Fibroblast of lung (primary cell): ENCODE results near the gene PPP1R9A. TPM values are rescaled to one million over a fixed set of nuclear protein-coding genes. Genes with fewer than 3 reads are reported as not detected.
A peak's percentile ranks its signal among the peaks of the same experiment; 100 is the strongest.

Experiments used
- DNase-seq, 2 donors: peaks; one replicate each; pipeline versions ENCODE4 v3.0.0 to v3.0.0-alpha.2; 2010; ENCODE audit warnings: low read depth in 2 of 2
- H2AFZ ChIP-seq: 2 replicates; pipeline ENCODE4 v1.5.1; 2012; ENCODE audit warnings: low read length, control low read depth, inconsistent platforms
- H3K27ac ChIP-seq: 2 replicates; pipeline ENCODE4 v1.5.1; 2011; ENCODE audit warnings: low read length, control low read depth; ENCODE audit not compliant: insufficient read depth
- H3K27me3 ChIP-seq: 2 replicates; pipeline ENCODE4 v1.5.1; 2011; ENCODE audit warnings: mild to moderate bottlenecking, low read length; ENCODE audit not compliant: control insufficient read depth, insufficient read depth
- H3K36me3 ChIP-seq: 2 replicates; pipeline ENCODE4 v1.5.1; 2011; ENCODE audit warnings: low read length; ENCODE audit not compliant: control insufficient read depth, insufficient read depth
- H3K4me1 ChIP-seq: 2 replicates; pipeline ENCODE4 v1.5.1; 2011; ENCODE audit warnings: low read length; ENCODE audit not compliant: control insufficient read depth, insufficient read depth; ENCODE audit errors: extremely low read depth
- H3K4me2 ChIP-seq: 2 replicates; pipeline ENCODE4 v1.5.1; 2011; ENCODE audit warnings: low read length, control low read depth; ENCODE audit not compliant: insufficient read depth; ENCODE audit errors: extremely low read depth
- H3K4me3 ChIP-seq, 4 experiments: fragments of 200-600 bp in 1 of 4; sonication (generic) in 1 of 4; replicated peaks in 1 of 4; 2 replicates each; pipeline ENCODE4 v1.5.1; 2011 to 2016; ENCODE audit warnings: low read length in 4 of 4, low read depth in 3 of 4, mild to moderate bottlenecking in 3 of 4, control low read depth in 2 of 4, inconsistent platforms in 1 of 4, mixed read lengths in 1 of 4; ENCODE audit not compliant: insufficient read depth in 1 of 4; ENCODE audit errors: control extremely low read depth in 1 of 4
- H3K79me2 ChIP-seq: 2 replicates; pipeline ENCODE4 v1.5.1; 2012; ENCODE audit warnings: mild to moderate bottlenecking, low read length, inconsistent platforms; ENCODE audit not compliant: control insufficient read depth, insufficient read depth
- H3K9ac ChIP-seq: 2 replicates; pipeline ENCODE4 v1.5.1; 2011; ENCODE audit warnings: mild to moderate bottlenecking, low read length, control low read depth; ENCODE audit not compliant: insufficient read depth
- H3K9me3 ChIP-seq: 2 replicates; pipeline ENCODE4 v1.5.1; 2012; ENCODE audit warnings: low read depth, low read length; ENCODE audit not compliant: control insufficient read depth, insufficient read depth
- H4K20me1 ChIP-seq: 2 replicates; pipeline ENCODE4 v1.5.1; 2011; ENCODE audit warnings: low read length; ENCODE audit not compliant: control insufficient read depth, insufficient read depth; ENCODE audit errors: extremely low read depth
- EZH2 ChIP-seq: IDR thresholded peaks from 2 replicates; pipeline ENCODE4 v1.5.1; 2012; ENCODE audit warnings: low read length, control low read depth, mild to moderate bottlenecking; ENCODE audit errors: missing control alignments
- polyA plus RNA-seq, 2 donors: library from polyadenylated mRNA; depleted of rRNA in 1 of 2; stranded (reverse) in 1 of 2; unstranded in 1 of 2; fragments of >200 nt; gene quantifications; 2 replicates each; pipeline ENCODE4 v1.2.1, GENCODE V29; 2011 to 2012; ENCODE audit warnings: missing spikeins in 1 of 2
- total RNA-seq: library from RNA; depleted of rRNA; stranded (reverse); fragments of >200 nt; gene quantifications from 2 replicates; pipeline ENCODE4 v1.2.1, GENCODE V29; 2014
- TF ChIP-seq, protein P1 (sequence below), 2 donors: IDR thresholded peaks in 1 of 2; conservative IDR thresholded peaks in 1 of 2; 1 replicate in 1 of 2; 2 replicates in 1 of 2; pipeline ENCODE4 v1.5.1; 2011 to 2012; ENCODE audit warnings: low read length in 2 of 2, control low read depth in 1 of 2, inconsistent platforms in 1 of 2, low read depth in 1 of 2, mild to moderate bottlenecking in 1 of 2

The PPP1R9A gene
- total and polyA plus RNA-seq, 2 donors (not counting 1 experiment from before 2014, with no cell fraction given) = 0.68 to 3.3 TPM

DNA sequence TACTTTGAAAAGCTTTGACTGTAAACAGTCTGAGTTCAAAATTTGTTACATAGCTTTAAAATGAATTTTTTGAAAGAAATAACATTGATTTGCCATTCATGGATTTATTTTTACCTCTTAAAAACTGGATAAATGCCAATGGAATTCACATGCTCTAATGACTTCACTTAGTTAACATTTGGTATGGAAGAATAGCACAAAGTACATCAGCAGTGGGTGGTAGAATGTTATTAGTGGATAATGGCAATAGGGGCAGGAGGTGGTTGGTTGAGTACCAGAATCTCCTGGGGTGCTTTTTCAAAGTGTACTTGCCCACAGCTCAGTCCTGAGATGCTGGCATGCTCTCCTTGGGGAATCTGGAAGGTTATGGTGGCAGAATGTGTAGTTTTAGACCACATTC is 4.7 kb downstream of the PPP1R9A start:
- Histone ChIP-seq H3K4me1 (no peaks in the 10 kb centered on the region), H3K4me2 (no peak overlapping the region), H2AFZ (no peak overlapping the region), H4K20me1 (no peaks in the 10 kb centered on the region), H3K27me3 (peaks cover 4% of the 10 kb centered on the region), H3K4me3 (no peak overlapping the region), H3K27ac (no peak overlapping the region), H3K79me2 (no peaks in the 10 kb centered on the region), H3K9me3 (no peaks in the 10 kb centered on the region), H3K9ac (no peak overlapping the region), H3K36me3 (no peaks in the 10 kb centered on the region)
- DNase-seq = peak in 1 of 2 donors; percentile 3
- TF ChIP-seq EZH2 = no peak
- TF ChIP-seq, protein P1, sequence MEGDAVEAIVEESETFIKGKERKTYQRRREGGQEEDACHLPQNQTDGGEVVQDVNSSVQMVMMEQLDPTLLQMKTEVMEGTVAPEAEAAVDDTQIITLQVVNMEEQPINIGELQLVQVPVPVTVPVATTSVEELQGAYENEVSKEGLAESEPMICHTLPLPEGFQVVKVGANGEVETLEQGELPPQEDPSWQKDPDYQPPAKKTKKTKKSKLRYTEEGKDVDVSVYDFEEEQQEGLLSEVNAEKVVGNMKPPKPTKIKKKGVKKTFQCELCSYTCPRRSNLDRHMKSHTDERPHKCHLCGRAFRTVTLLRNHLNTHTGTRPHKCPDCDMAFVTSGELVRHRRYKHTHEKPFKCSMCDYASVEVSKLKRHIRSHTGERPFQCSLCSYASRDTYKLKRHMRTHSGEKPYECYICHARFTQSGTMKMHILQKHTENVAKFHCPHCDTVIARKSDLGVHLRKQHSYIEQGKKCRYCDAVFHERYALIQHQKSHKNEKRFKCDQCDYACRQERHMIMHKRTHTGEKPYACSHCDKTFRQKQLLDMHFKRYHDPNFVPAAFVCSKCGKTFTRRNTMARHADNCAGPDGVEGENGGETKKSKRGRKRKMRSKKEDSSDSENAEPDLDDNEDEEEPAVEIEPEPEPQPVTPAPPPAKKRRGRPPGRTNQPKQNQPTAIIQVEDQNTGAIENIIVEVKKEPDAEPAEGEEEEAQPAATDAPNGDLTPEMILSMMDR (conservative IDR thresholded peaks at IDR 0.05 in 1 of 2, IDR thresholded peaks at IDR 0.05 in 1 of 2; ENCODE audit: low read depth in 1 of 2, low read length in 2 of 2) = no peak

DNA sequence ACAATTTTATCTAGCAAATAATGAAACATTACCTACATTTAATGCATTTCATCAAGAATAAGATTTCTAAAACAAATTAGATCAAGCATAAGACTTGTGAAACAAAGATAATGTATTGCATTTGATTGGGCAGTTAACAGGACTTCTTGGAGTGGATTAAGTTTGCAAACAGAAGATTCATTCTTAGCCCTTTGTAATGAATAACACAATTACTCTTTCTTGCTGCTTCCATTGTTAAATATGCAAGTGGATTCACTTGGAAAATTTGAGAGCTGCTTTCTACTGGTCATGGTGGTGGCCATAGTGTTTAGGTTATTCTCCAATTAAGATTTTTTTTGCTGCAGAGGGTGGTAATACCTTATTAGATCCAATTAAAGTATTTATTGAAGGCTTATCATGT is 6.0 kb downstream of the PPP1R9A start:
- H3K9ac ChIP-seq = no peak overlapping the region
- H3K27me3 ChIP-seq = peaks cover 4% of the 10 kb centered on the region
- no peak overlapping the region for H3K4me3 ChIP-seq
- no peak overlapping the region for H3K27ac ChIP-seq
- no peaks in the 10 kb centered on the region for H3K4me1 ChIP-seq
- H4K20me1 ChIP-seq = no peaks in the 10 kb centered on the region
- H3K9me3 ChIP-seq = no peaks in the 10 kb centered on the region
- H3K79me2 ChIP-seq = no peaks in the 10 kb centered on the region
- no peak for TF ChIP-seq EZH2
- no peak overlapping the region for H3K4me2 ChIP-seq
- no peak for DNase-seq
- no peak overlapping the region for H2AFZ ChIP-seq
- H3K36me3 ChIP-seq = no peaks in the 10 kb centered on the region

DNA sequence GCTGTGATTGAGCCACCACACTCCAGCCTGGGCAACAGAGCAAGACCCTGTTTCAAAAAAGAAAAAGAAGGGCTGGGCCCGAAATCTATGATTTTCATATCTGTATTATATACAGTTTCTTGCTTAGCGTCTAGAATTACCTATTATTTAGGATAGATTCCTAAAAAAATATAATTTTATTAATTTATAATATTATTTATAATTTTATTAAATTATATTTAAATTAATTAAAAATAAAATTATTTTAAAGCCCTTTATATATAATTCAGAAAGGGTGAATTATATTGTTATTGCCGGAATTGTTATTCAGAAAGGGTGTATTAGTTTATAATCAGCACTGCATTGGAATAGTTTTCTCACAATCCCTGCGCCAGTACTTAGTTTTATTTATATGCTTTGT is 14.5 kb downstream of the PPP1R9A start:
- Histone ChIP-seq H3K9ac (no peak overlapping the region), H3K27ac (no peak overlapping the region), H4K20me1 (no peaks in the 10 kb centered on the region), H3K36me3 (no peaks in the 10 kb centered on the region), H3K9me3 (no peaks in the 10 kb centered on the region), H3K27me3 (no peaks in the 10 kb centered on the region), H3K4me3 (no peak overlapping the region), H3K79me2 (no peaks in the 10 kb centered on the region), H3K4me1 (no peaks in the 10 kb centered on the region), H3K4me2 (no peak overlapping the region), H2AFZ (no peak overlapping the region)
- no peak for TF ChIP-seq EZH2
- TF ChIP-seq, protein P1 (conservative IDR thresholded peaks at IDR 0.05 in 1 of 2, IDR thresholded peaks at IDR 0.05 in 1 of 2; ENCODE audit: low read depth in 1 of 2, low read length in 2 of 2) = no peak
- no peak for DNase-seq
